ENCODE data around the gene NPAS1.
"Not testable (repeated sequence)": the region's sequence is repeated elsewhere in the genome, so short reads cannot be mapped to it uniquely, and the experiment has no call there.

NPAS1 gene

DNA sequence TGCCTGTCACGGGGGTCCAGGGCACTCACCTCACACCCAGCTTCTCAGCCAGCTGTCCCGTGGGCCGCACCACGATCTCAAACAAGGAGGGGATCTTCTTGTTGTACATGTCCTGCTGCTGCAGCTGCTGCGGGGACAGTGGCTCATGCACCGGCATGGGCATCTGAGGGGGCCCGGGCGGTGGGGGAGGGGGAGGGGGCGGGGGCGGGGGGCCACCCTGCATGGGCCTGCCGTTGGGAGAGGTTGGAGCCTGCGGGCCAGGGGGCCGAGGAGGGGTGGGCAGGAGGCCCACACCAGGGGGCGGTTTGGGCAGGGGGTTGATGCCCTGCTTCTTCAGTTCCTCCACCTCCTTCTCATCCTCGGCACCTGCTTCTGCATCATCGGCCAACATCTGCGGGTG is 52.7 kb downstream of the NPAS1 start:
- no peak for FAIRE-seq
- TF ChIP-seq, protein P1, sequence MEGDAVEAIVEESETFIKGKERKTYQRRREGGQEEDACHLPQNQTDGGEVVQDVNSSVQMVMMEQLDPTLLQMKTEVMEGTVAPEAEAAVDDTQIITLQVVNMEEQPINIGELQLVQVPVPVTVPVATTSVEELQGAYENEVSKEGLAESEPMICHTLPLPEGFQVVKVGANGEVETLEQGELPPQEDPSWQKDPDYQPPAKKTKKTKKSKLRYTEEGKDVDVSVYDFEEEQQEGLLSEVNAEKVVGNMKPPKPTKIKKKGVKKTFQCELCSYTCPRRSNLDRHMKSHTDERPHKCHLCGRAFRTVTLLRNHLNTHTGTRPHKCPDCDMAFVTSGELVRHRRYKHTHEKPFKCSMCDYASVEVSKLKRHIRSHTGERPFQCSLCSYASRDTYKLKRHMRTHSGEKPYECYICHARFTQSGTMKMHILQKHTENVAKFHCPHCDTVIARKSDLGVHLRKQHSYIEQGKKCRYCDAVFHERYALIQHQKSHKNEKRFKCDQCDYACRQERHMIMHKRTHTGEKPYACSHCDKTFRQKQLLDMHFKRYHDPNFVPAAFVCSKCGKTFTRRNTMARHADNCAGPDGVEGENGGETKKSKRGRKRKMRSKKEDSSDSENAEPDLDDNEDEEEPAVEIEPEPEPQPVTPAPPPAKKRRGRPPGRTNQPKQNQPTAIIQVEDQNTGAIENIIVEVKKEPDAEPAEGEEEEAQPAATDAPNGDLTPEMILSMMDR (IDR thresholded peaks at IDR 0.05; ENCODE audit: insufficient read depth, missing control alignments), result no peak
- DNase-seq (ENCODE audit: insufficient read length, low spot score), result no peak

DNA sequence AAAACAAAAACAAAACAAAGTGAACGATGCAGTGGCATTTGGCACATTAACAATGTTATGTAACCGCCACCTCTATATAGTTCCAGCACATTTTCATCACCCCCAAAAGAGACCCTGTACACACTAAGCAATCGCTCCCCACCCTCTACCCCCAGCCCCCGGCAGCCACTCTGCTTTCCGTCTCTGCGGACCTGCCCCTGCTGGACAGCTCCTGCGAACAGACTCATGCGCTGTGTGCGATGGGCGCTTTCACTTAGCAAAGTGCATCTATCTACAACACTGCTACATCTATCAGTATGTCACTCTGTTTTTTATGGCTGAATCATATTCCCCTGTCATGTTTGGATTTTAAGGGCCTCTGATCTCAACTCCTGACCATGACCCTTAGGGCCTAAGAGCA is 53.9 kb downstream of the NPAS1 start:
- TF ChIP-seq, protein P1 (IDR thresholded peaks at IDR 0.05; ENCODE audit: insufficient read depth, missing control alignments), result no peak
- FAIRE-seq (no peak), DNase-seq (ENCODE audit: insufficient read length, low spot score) (no peak)

DNA sequence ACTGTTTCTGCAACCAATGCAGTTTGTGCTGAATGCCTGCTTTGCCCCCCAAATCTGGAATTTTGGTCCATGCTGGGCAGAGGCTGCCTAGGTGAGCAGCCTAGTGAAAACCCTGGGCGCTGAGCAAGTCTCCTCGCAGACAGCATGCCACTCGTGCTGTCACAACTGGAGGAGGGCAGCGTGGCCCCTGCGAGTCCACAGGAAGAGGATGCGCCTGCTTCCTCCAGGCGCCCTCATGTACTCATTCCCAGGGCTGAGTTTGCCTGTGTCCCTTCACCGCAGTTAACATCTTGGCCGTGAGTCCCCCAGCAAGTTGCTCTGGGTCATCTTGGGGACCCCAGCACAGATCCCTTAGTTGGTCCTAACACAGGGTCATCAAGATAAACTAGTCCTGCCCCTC is 55.0 kb downstream of the NPAS1 start:
- TF ChIP-seq, protein P1 (IDR thresholded peaks at IDR 0.05; ENCODE audit: insufficient read depth, missing control alignments), result no peak
- FAIRE-seq (no peak), DNase-seq (ENCODE audit: insufficient read length, low spot score) (no peak)

DNA sequence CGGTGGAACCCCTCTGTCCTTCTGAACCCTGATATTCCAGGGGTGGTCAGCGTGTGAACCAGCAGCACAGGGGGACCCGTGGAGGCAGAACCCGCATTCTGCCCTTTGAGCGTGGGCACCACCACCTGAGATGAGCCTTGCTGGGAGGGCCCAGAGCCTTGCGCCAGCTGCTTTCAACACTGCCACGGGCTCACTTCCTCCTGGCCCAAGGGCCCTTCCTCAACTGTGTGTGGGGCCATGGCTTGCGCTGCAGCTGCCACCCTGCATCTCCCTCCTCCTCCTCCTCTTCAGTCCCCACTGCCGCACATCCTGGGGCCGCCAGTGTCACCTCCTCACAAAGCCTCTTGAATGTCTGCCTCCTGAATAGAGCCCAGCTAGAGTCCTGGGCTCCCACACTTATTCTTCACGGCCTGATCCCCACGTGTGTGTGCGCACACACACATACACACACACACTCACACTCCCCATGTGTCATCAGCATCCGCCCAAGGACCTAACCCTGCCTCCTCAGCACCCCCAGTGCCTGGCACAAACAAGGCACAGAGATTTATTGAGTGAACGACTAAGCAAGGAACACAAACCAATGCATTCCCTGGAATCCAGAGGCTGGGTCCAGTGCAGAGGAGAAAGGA is 55.7 kb downstream of the NPAS1 start:
- DNase-seq (ENCODE audit: insufficient read length, low spot score) (no peak), FAIRE-seq (no peak)
- TF ChIP-seq, protein P1 (IDR thresholded peaks at IDR 0.05; ENCODE audit: insufficient read depth, missing control alignments), result no peak

DNA sequence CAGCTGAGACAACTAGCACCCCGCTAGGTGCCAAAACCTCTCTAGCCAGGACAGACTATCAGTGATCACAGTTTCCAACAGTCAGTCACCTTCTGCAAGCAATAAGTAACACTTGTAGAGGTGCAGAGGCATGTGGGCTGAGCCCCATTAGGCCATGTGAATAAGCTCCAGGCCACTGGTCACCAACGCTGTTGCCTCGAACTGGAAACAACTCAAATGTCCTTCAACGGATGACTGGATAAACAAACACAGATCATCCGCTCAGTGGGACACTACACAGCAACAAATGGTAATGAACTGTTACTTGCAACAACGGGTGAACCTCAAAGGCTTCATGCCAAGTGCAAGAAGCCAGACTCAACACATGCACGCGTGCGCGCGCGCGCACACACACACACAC is 56.3 kb downstream of the NPAS1 start:
- no peak for DNase-seq (ENCODE audit: insufficient read length, low spot score)
- FAIRE-seq, result no peak
- TF ChIP-seq, protein P1 (IDR thresholded peaks at IDR 0.05; ENCODE audit: insufficient read depth, missing control alignments), result no peak

DNA sequence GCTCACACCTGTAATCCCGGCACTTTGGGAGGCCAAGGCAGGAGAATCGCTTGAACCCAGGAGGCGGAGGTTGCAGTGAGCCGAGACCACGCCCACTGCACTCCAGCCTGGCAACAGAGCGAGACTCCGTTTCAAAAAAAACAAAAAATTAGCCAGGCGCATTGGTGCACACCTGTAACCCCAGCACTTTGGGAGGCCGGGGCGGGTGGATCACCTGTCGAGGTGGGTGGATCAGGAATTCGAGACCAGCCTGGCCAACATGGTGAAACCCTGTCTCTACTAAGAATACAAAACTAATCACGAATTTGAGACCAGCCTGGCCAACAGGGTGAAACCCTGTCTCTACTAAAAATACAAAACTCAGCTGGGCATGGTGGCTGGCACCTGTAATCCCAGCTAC is 58.7 kb downstream of the NPAS1 start:
- FAIRE-seq; DNase-seq (ENCODE audit: insufficient read length, low spot score): not testable (repeated sequence)

DNA sequence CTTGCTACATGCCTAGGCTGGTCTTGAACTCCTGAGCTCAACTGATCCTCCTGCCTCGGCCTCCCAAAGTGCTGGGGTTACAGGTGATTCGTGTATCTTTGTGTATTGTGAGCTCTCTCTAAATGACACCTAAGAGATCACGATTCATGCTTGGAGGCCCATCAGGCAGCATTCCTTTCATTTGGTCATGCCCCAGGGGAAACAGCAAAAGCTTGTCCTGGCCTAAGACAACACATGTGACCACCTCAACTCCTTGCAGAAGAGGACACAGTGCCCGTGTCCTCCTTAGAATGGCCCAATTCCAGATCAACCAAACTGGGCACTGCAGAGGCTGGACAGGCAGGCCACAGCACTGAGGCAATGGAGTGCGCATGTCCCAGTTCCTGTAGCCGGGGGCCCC is 61.5 kb downstream of the NPAS1 start:
- TF ChIP-seq, protein P1 (IDR thresholded peaks at IDR 0.05; ENCODE audit: insufficient read depth, missing control alignments), result no peak
- FAIRE-seq, result no peak
- no peak for DNase-seq (ENCODE audit: insufficient read length, low spot score)

DNA sequence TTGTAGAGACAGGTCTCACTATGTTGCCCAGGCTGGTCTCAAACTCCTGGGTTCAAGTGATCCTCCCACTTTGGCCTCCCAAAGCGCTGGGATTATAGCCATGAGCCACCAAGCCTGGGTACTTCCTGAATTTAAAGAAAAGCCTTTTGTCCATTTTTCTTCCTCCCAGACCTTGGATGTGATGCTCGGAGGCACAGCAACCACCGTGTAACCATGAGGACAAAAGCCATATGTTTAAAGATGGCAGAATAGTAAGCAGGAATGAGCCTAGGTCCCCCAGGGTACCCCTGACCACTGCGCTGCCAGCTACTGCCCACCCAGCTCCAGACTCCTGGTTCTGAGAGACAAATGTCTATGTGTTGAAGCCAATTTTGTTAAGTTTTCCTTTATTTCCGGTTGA is 62.9 kb downstream of the NPAS1 start:
- TF ChIP-seq, protein P1 (IDR thresholded peaks at IDR 0.05; ENCODE audit: insufficient read depth, missing control alignments), result no peak
- FAIRE-seq (no peak), DNase-seq (ENCODE audit: insufficient read length, low spot score) (no peak)

All from D721Med (cell line).